GM23338 (cell line): ENCODE data around the gene PERCC1.

Experiments
- CREB1 ChIP-seq: fragments of 250-450 bp; sonication (Bioruptor Pico); IDR thresholded peaks from 2 replicates; pipeline ENCODE4 v1.5.0; 2020; ENCODE audit warnings: low read depth, mild to moderate bottlenecking, moderate library complexity
- ETS1 ChIP-seq: IDR thresholded peaks from 2 replicates; pipeline ENCODE4 v1.6.1; 2016; ENCODE audit warnings: antibody characterized with exemption
- EZH2 ChIP-seq: fragments of 200-600 bp; sonication (generic); IDR thresholded peaks from one replicate; pipeline ENCODE4 v1.8.0; 2017; ENCODE audit warnings: antibody characterized with exemption, mild to moderate bottlenecking, low read depth; ENCODE audit not compliant: unreplicated experiment
- EZH2phosphoT487 ChIP-seq: fragments of 200-600 bp; sonication (generic); IDR thresholded peaks from one replicate; pipeline ENCODE4 v1.8.1; 2018; ENCODE audit warnings: antibody characterized with exemption; ENCODE audit not compliant: unreplicated experiment
- JUNB ChIP-seq: IDR thresholded peaks from one replicate; pipeline ENCODE4 v1.6.1; 2016; ENCODE audit warnings: antibody characterized with exemption; ENCODE audit not compliant: unreplicated experiment
- NANOG ChIP-seq: IDR thresholded peaks from 2 replicates; pipeline ENCODE4 v1.6.1; 2016; ENCODE audit warnings: antibody characterized with exemption, borderline replicate concordance
- POLR2AphosphoS5 ChIP-seq: IDR thresholded peaks from 2 replicates; pipeline ENCODE4 v1.6.1; 2016; ENCODE audit warnings: antibody characterized with exemption, low read depth
- REST ChIP-seq: IDR thresholded peaks from one replicate; pipeline ENCODE4 v1.6.1; 2018; ENCODE audit warnings: antibody characterized with exemption; ENCODE audit not compliant: unreplicated experiment
- STAT1 ChIP-seq: IDR thresholded peaks from one replicate; pipeline ENCODE4 v1.6.1; 2016; ENCODE audit warnings: antibody characterized with exemption; ENCODE audit not compliant: unreplicated experiment
- ZNF114 ChIP-seq: fragments of 250-450 bp; sonication (Bioruptor Pico); IDR thresholded peaks from 2 replicates; pipeline ENCODE4 v1.5.0; 2020; ENCODE audit warnings: mild to moderate bottlenecking, moderate library complexity
- ZNF331 ChIP-seq: fragments of 250-450 bp; sonication (Bioruptor Pico); IDR thresholded peaks from 2 replicates; pipeline ENCODE4 v1.5.0; 2020; ENCODE audit warnings: low read depth, mild to moderate bottlenecking, moderate library complexity
- TF ChIP-seq, protein P1 (sequence below), 2 experiments: fragments of 200-600 bp in 1 of 2; sonication (generic) in 1 of 2; conservative IDR thresholded peaks; 2 replicates each; pipeline versions ENCODE4 v1.5.1 to v1.6.1; 2016 to 2017; ENCODE audit warnings: antibody characterized with exemption in 2 of 2, low read depth in 2 of 2, mild to moderate bottlenecking in 2 of 2, moderate library complexity in 1 of 2

- TF ChIP-seq, protein P1, sequence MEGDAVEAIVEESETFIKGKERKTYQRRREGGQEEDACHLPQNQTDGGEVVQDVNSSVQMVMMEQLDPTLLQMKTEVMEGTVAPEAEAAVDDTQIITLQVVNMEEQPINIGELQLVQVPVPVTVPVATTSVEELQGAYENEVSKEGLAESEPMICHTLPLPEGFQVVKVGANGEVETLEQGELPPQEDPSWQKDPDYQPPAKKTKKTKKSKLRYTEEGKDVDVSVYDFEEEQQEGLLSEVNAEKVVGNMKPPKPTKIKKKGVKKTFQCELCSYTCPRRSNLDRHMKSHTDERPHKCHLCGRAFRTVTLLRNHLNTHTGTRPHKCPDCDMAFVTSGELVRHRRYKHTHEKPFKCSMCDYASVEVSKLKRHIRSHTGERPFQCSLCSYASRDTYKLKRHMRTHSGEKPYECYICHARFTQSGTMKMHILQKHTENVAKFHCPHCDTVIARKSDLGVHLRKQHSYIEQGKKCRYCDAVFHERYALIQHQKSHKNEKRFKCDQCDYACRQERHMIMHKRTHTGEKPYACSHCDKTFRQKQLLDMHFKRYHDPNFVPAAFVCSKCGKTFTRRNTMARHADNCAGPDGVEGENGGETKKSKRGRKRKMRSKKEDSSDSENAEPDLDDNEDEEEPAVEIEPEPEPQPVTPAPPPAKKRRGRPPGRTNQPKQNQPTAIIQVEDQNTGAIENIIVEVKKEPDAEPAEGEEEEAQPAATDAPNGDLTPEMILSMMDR (conservative IDR thresholded peaks at IDR 0.05; ENCODE audit: low read depth in 2 of 2): no peak
- no peak for TF ChIP-seq POLR2AphosphoS5
- no peak for TF ChIP-seq EZH2phosphoT487
- TF ChIP-seq CREB1: no peak
- TF ChIP-seq ETS1: no peak
- no peak for TF ChIP-seq REST
- TF ChIP-seq EZH2: no peak
- no peak for TF ChIP-seq JUNB
- no peak for TF ChIP-seq STAT1
- TF ChIP-seq ZNF331 (CRISPR knock-in tag): no peak
- TF ChIP-seq NANOG: no peak
- TF ChIP-seq ZNF114: no peak
Observed at GRCh38 chr16:1427473-1428461, 3.1 kb upstream of the PERCC1 start.
